Measurements from ENCODE around the gene CFAP161.

CFAP161 gene

DNA sequence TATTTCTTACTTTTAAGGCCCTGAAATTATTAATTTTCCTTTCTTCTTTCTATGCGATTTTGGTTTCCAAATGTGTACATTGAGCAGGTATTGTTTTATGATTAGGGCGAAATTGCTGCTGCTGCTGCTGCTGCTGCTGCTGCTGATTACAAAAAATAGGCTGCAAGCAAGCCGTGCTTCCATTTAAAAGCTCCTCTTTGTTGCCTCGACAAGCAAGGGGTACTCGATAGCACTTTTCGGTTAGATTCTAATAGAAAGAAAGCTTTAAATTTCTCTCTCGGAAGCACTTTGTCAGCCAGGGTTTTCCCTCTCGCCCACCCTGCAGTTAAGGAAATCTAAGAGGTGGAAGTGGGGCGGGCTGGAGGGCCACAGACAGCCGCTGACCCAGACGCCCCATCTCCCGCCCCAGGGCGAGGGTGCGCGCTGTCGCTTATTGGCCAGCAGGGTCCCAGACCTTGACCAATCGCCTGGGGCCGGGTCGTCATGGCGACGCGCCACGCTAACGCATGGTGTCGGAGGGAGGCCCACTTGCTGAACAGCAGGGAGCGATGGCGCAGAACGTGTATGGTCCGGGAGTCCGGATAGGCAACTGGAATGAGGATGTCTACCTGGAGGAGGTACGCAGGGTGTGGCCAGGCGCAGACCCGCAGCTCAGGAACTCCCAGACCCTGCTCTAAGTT lies at the start of gene CFAP161:
TSS of gene CFAP161 (plus strand) at position 489 of the 680 bp plus-strand sequence. CDS start at position 549, 60 bp downstream.
- DNase-seq: peak; percentile 95

GRCh38 chr15:81084716-81085115 lies 49.4 kb upstream of the CFAP161 start:
- no peak for DNase-seq

- no peak for DNase-seq
These were observed 48.9 kb upstream of the CFAP161 start for GRCh38 chr15:81085213-81085612.

DNA sequence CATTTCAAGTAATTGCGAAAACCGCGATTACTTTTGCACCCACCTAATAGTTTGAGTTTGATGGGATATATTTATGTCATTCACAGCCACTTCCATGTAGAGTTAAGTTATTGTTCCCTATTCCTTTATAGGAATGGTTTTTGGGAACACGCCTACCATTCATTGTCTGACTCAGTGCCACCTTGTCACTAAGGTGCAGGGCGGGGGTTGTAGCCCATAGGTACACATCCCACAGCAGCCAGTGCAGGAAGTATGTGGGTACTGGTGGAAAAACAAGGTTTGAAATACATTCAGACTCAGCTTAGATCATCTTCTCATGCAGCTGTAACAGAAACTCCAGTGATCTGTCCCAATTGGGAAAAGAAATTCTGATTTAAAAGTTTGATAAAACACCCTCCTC lies 48.2 kb upstream of the CFAP161 start:
- DNase-seq: no peak

- DNase-seq: no peak
These were observed 47.0 kb upstream of the CFAP161 start for GRCh38 chr15:81087066-81087465.

GRCh38 chr15:81087694-81088093 lies 46.4 kb upstream of the CFAP161 start:
- no peak for DNase-seq

GRCh38 chr15:81088470-81089013 lies 45.5 kb upstream of the CFAP161 start:
- DNase-seq: no peak

- no peak for DNase-seq
These were observed 42.0 kb upstream of the CFAP161 start for GRCh38 chr15:81091889-81092558.

DNA sequence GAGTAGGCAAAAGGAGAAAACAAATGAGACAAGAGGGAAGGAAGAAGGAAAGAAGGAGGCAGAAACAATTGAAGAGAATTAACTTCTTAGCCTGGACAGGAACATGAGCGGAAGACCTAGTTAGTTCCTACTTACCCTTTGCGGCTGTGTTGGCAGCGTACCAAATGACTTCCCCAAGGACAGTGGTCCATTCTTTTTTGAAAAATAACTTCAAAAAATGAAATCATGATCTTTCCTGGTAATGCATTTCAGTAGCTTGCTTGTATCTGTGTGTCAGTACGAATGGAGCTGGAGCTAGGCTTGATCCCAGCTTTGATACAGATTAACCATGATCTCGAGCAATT lies 41.5 kb upstream of the CFAP161 start:
- no peak for DNase-seq

DNA sequence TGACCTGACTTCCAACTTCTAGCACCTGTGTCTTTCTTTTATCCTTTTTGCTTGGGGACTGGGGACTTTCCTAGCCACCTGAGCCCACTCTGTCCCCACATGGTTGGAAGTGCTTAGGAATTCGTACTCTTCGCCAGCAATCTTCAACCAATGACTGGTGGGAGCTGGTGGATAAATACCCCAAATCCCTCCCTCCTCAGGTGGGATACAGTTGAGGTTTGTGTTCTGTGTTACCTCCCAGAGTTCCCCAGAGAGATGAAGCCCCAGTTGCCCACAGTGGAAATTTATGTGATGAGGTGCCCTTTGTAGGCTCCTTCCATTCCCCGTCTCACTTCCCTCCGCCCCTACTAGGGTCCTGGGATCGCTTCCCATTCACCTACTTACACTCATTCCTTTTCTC lies 40.1 kb upstream of the CFAP161 start:
- no peak for DNase-seq

DNA sequence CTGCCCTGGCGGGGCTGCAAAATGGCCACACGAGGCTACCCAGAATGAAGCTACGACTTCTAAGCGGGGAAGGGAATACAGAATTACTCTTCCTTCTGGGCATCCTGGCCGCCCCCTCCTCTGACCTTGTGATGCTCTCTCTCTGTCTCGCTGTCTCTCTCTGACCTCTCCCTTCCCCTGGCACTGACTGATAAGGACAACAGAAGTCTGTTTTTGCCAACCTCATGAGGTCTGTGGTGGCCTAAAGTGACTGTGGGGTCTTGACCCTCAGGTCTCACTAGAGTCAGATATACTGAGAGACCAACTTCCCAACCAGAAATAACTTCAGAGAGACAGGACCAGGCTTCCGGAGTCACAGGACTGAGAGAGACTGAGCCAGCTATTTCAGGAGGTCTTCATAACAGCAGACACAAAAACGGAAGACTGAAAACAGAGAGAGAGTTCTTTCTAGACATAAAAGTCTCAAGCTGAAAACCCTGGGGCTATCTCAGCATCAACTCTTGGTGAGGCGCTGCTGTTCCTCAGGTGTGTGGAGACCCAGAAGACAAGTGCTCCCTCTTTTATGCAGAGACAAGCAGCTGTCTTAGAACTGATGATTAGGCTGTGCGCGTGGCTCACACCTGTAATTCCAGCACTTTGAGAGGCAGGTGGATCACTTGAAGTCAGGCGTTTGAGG lies 38.2 kb upstream of the CFAP161 start:
- no peak for DNase-seq

GRCh38 chr15:81096398-81096797 lies 37.7 kb upstream of the CFAP161 start:
- DNase-seq: no peak

DNA sequence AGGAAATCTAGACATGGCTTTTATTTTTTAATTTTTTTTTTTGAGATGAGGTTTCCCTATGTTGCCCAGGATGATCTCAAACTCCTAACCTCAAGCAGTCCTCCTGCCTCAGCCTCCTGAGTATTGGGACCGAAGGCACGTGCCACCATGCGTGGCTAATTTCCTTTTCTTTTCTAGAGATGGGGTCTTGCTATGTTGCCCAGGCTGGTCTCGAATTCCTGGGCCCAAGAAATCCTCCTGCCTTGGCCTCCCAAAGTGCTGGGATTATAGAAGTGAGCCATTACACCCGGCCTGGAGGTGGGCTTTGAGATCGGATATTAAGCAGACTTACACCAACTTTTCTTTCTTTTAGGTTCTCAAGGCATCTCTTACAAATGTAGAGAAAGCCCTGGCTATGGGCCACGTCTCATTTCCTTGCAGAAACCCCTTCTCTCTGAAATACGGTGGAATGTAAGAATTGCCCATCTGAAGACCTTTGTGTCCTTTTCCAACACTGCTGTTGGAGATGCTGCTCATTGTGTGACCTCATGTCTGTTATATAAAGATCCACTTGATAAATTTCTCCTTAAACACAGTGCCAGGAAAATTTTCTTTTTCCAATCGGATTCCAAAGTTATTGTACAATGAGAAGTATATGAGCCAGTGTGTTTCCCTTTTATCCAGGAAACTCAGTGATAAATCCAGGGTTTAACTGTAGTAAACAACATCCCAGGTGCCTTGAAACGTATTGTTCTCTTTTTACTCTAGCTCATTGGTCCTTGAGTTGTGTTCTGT lies 36.8 kb upstream of the CFAP161 start:
- DNase-seq: no peak

DNA sequence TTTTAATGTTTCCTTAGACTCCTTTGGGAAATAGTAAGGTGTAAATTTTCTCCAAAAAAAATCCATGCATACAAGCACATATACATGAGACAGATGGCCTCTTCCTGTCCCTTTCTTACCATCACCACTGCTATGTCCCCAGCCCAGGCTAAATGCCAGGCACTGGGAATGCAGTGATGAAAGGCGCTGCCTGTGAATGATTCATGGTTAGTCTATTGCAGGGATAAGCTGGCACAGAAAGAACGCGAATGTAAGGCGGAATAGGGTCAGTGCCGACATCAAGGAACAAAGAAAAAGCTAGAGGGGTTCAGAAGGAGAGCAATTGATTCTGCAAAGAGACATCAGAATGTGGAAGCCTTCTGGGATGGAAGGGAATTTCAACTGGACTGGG lies 36.2 kb upstream of the CFAP161 start:
- no peak for DNase-seq

DNA sequence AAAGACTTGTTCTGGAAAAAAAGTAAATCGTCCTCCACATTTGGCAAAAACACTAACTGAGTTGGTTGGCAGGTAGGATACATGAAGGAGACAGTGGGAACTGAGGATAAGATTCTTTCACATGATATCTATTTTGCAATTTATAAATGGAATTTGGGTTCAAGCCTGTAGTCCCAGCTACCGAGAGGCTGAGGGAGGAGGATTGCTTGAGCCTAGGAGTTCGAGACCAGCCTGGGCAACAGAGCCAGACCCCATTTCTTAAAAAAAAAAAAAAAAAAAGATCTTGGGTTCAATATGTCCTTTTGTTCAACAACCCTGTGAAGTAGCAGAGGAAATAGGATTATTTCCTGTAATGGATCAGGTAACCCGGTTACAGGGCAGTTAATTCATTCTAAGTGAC lies 35.7 kb upstream of the CFAP161 start:
- no peak for DNase-seq

DNA sequence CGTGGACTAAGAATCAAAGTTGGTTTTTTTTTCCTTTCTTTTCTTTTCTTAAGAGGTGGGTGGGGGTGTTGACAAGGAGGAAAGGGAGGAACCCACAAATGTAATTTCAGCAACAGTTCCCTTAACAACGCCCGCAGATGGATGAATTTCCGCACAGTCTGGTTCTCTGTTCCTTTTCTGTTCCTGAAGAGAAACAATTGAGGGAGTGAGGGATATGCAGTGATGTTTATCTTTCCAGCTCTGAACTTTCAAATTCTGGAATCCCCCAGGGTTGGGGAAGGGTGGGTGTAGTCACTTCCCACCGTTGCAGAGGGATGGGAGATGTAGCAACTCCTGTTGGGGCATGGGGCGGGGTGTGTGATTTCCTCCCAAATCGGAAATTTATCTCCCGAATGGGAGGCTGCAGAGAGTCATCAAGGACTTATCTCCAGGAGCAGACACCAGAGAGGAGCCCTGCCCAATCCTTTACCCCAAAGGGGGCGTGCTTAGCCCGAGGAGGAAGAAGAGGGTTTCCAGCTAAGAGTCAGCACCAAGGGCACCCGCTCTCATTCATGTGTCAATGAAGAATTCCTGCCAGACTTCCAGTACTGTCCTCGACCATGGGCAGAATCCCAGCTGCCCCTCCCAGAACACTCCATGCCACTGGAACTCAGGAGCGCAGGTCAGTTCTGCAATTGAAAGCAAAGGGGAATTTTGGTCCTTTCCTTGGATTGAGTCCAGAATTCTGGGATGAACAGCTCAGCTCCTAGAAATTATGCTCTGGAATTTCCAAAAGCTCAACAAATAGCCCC lies 35.0 kb upstream of the CFAP161 start:
- DNase-seq: no peak

DNA sequence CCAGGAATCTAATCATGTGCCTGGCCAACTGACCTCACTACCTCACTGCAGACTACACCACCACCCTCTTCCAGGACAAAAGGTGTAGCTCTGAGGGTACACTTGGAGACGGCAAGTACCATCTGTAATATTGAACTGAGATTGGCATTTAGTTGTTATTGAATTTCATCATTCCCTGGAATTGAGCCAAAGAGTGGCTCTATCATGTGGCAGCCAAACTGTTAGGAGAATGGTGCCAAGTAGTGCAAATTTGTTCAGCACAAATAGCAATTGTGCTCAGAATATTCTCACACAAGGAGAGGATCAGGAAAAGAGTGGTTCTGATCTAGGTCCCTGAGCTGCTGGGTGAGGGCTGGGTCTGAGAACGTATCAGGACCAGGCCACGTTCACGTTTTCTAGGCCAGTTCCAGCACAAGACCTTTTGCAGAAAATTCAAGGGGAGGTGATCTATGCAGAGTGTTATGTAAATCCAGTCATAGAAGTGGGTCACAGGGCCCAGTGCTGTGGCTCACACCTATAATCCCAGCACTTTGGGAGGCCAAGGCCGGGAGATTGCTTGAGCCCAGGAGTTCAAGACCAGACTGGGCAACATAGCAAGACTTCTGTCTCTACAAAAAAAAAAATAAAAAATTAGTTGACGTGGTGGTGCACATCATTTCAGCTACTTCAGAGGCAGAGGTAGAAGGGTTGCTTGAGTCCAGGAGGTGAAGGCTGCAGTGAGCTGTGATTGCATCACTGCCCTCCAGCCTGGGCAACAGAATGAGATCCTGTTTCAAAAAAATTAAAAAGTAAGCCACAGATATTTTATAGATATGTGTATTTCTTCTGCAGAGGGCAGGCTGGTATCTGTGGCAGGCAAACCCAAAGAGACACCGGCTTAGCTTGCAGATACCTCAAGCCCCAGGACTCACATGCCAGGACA lies 31.9 kb upstream of the CFAP161 start:
- DNase-seq: no peak

DNA sequence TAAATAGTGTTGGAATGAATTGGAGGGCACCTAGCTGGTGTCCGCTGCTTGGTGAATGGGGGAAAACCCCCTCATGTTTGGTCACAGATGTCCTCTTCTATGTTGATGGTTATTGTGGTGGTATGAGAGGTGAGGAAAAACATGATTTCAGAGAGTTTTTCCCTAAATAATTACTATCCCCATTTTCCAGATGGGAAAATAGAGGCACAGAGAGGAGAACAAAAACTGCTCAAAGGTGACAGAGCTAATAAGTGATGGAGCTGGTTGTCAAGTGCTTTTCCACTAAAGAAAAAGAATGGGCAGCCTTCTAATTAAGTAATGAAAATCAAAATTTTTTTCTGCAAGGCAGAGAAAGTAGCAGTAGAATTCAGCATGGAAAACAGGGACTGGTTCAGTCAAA lies 30.2 kb upstream of the CFAP161 start:
- DNase-seq: no peak

GRCh38 chr15:81105545-81105944 lies 28.5 kb upstream of the CFAP161 start:
- DNase-seq: no peak

DNA sequence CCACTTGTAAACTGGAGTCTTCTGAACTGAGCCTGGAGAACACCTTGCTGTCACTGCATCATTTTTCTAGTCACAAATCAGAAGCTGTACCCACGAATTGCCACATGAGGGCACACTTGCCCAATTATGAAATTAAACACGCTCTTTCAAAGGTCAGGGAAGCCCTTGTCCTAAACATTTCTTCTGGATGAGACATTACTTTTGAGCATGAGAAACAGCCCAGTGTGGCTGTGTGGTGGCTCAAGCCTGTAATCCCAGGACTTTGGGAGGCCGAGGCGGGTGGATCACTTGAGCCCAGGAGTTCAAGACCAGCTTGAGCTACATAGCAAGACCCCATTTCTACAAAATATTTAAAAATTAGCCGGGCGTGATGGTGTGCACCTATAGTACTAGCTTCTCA lies 27.5 kb upstream of the CFAP161 start:
- peak; percentile 75 for DNase-seq

- no peak for DNase-seq
These were observed 26.2 kb upstream of the CFAP161 start for GRCh38 chr15:81107889-81108288.
